ENCODE results near the gene HOXD10.
A peak's percentile ranks its signal among the peaks of the same experiment; 100 is the strongest.

The HOXD10 gene

GRCh38 chr2:176096243-176096985 is 20.2 kb upstream of the HOXD10 start:
- DNase-seq, result no peak

GRCh38 chr2:176096986-176097819 is 19.4 kb upstream of the HOXD10 start:
- DNase-seq, result peak; percentile 59

- no peak for DNase-seq
Observed at GRCh38 chr2:176097820-176098365, 18.7 kb upstream of the HOXD10 start.

- no peak for DNase-seq
Observed at GRCh38 chr2:176098366-176099158, 18.0 kb upstream of the HOXD10 start.

- no peak for DNase-seq
Observed at GRCh38 chr2:176099159-176099727, 17.3 kb upstream of the HOXD10 start.

GRCh38 chr2:176099728-176100546 is 16.6 kb upstream of the HOXD10 start, which contains the start of gene HOXD12:
TSS of gene HOXD12 (plus strand) at chr2:176099795. CDS start at chr2:176099802, 7 bp downstream.
- no peak for DNase-seq

- DNase-seq, result no peak
Observed at GRCh38 chr2:176100547-176101140, 15.9 kb upstream of the HOXD10 start.

- DNase-seq, result no peak
Observed at GRCh38 chr2:176101216-176101830, 15.3 kb upstream of the HOXD10 start.

- no peak for DNase-seq
Observed at GRCh38 chr2:176101842-176102241, 14.7 kb upstream of the HOXD10 start.

- no peak for DNase-seq
Observed at GRCh38 chr2:176102309-176102866, 14.2 kb upstream of the HOXD10 start.

GRCh38 chr2:176103194-176103593 is 13.4 kb upstream of the HOXD10 start:
- DNase-seq, result no peak

GRCh38 chr2:176103742-176104315 is 12.7 kb upstream of the HOXD10 start:
- DNase-seq, result no peak

- no peak for DNase-seq
Observed at GRCh38 chr2:176104316-176105077, 12.1 kb upstream of the HOXD10 start.

GRCh38 chr2:176105078-176105729 is 11.4 kb upstream of the HOXD10 start:
- DNase-seq, result no peak

GRCh38 chr2:176105730-176106580 is 10.6 kb upstream of the HOXD10 start:
- DNase-seq, result no peak

GRCh38 chr2:176106581-176107539 is 9.7 kb upstream of the HOXD10 start, which contains the start of gene HOXD11:
TSS of gene HOXD11 (plus strand) at chr2:176107280. CDS start at chr2:176107356, 76 bp downstream.
- DNase-seq, result no peak

All from stimulated activated CD4-positive, alpha-beta T cell treated with anti-CD3 and anti-CD28 coated beads, Interleukin-4, amount 100 ng/mL, for 24 hours (primary cell).